Measurements from ENCODE around the gene TSPAN2.
"Not testable (repeated sequence)": the region's sequence is repeated elsewhere in the genome, so short reads cannot be mapped to it uniquely, and the experiment has no call there.

TSPAN2 gene

DNA sequence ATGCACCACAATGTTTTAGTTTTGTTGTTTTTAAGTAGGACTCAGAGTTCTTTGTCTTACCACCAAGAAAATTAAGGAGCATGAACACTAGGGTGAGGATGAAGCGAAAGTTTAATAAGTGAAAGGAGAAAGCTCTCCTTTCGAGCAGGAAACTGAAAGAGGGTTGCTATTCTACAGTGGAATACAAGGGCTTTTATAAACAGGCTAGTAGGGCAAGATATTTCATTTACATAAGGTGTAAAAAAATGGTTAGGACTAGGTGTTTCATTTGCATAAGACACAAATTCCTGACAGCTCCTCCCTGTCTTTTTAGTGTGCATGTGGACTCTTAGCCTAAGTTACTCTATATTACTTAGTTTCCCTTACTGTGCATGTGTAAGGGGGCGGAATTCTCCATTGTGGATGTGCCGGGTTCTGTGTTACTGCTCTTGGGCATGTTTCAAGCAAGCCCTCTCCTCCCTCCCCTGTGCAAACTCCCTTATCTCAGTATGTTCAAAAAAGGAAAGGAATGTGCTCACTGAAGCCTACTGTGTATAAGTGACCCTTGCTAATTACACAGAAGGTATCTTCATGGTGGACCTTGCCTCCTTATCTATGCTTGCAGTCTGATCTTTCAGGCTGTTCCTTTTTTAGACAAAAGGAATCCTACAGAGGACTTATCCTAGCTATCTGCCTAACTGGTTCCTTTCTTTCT, 52.3 kb downstream of the TSPAN2 start:
- no peak for DNase-seq (ENCODE audit: low spot score)

DNA sequence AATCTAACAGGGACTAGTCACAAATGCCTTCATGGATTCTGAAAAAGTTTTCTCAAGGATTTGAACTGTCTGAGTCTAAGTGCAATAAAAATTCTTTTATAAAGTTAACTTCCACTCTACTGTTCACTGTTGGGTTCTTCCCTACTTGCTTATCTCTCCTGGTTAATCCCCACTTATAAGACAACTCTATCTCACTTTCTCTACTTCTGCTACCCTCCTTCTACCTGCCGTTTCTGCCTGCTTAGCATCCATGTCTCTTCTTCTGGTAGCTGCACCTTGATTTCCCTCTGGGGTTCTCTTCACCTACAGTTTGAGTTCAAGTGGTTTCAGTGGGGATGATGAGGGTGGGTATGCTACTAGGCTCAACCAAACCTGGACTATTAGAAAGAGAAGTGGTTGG, 53.7 kb downstream of the TSPAN2 start:
- no peak for DNase-seq (ENCODE audit: low spot score)

DNA sequence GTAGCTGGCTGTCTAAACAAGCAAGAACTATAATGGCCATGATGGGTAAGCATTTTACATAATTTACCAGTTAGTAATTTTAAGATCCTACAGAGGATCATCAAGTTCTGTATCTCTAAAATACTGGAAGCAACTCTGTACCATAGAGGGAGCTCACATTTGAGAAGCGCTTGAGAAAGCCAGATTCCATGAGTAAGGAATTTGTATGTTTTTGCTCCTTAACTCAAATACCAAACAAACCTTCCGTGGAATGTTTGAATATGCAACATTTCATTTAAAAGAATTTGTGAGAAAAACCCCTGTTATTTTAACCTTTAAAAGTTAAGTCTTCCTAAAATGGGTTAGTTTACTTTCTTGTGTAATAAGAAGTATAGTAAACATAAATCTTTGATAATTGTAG, 57.7 kb downstream of the TSPAN2 start:
- DNase-seq (ENCODE audit: low spot score), result no peak

DNA sequence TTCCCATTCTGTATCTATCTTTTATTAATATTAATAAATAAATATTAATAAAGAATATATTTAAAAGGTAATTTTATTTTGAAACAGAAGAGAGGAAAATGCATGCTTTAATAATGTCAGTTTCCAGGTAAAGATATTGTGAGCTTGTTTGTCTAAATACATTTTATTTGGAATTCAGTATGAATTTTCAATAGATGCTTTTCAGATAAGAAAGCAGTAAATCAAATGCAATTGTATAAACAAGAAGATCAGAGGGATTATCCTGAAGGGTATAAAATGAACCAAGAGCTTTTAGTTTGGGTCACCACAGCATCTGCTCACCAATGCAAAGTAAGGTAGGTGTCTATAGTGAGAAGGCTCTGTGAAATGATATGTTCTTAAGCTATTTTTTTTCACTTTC, 59.8 kb downstream of the TSPAN2 start, which contains the start of gene TSHB:
TSS of gene TSHB (plus strand) at position 301 of the 400 bp plus-strand sequence. CDS start 3,537 bp downstream, outside the sequence.
- DNase-seq (ENCODE audit: low spot score), result no peak

DNA sequence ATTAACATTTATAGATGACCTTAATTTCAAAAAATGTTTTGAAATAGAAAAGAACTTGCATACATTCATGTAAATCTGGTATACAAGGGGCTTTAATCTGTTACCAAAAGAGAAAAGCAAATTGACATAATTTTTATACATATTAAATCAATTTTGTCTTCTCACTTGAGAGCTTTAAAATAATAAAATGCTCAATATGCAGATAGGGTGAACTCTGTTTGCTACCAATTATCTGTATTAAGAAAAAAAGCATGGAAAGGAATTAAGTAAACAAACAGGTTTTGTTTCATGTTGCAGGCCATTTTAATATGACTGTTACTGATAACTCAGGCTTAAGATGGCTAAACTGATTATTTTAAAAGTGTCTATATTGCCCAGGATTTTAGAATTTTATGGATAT, 65.7 kb downstream of the TSPAN2 start:
- no peak for DNase-seq (ENCODE audit: low spot score)

DNA sequence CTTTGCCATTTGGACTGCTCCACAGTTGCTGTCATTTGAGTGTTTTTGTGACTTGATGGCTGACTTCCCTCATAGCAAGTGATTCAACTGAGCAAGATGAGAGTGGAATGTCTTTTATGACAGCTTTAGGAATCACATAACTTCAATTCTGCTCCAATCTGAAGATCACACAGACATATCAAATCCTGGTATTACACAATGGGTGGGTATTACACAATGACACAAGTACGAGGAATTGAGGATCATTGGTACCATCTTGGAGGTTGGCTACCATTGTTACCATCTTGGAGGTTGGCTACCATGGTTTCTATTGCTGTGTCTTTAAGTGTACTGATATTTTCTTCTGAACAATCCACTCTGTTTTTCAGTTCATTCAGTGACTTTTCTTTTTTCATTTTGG, 68.2 kb downstream of the TSPAN2 start:
- DNase-seq (ENCODE audit: low spot score), result no peak

DNA sequence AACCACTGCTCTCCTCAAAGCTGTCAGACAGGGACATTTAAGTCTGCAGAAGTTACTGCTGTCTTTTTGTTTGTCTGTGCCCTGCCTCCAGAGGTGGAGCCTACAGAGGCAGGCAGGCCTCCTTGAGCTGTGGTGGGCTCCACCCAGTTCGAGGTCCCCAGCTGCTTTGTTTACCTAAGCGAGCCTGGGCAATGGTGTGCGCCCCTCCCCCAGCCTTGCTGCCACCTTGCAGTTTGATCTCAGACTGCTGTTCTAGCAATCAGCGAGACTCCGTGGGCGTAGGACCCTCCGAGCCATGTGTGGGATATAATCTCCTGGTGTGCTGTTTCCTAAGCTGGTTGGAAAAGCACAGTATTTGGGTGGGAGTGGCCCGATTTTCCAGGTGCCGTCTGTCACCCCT, 69.8 kb downstream of the TSPAN2 start:
- DNase-seq (ENCODE audit: low spot score), result not testable (repeated sequence)

DNA sequence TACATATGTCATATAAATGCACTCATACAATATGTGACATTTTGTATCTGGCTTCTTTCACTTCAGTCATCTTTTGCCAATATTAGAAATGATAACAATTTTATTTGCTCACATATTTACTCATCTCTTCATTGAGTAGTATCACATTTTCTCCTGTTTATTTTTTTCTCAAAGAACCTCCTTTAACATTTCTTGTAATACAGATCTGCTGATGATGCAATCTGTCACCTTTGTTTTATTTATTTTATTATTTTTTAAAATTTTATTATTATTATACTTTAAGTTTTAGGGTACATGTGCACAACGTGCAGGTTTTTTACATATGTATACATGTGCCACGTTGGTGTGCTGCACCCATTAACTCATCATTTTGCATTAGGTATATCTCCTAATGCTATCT, 75.5 kb downstream of the TSPAN2 start:
- DNase-seq (ENCODE audit: low spot score), result no peak

DNA sequence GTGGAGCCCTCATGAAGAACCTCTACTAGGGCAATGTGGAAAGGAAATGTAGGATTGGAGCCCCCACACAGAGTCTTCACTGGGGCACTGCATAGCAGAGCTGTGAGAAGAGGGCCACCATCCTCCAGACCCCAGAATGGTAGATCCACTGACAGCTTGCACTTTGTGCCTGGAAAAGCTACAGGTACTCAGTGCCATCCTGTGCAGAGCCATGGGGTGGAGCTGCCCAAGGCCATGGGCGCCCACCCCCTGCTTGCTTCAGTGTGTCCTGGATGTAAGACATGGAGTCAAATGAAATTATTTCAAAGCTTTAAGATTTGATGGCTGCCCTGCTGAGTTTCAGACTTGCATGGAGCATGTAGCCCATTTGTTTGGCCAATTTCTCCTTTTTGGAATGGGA, 76.9 kb downstream of the TSPAN2 start:
- no peak for DNase-seq (ENCODE audit: low spot score)

DNA sequence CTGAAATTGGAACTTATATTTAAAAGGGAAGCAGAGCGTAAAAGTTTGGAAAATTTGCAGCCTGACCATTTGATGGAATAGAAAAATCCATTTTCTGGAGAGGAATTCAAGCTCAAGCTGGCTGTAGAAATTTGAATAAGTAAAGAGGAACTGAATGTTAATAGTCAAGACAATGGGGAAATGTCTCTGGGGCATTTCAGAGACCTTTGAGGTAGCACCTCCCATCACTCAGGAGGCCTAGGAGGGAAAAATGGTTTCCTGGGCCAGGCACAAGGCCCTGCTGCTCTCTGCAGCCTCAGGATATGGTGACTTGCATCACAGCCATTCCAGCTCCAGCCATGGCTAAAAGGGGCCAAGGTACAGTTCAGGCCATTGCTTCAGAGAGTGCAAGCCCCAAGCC, 77.3 kb downstream of the TSPAN2 start:
- DNase-seq (ENCODE audit: low spot score), result no peak

DNA sequence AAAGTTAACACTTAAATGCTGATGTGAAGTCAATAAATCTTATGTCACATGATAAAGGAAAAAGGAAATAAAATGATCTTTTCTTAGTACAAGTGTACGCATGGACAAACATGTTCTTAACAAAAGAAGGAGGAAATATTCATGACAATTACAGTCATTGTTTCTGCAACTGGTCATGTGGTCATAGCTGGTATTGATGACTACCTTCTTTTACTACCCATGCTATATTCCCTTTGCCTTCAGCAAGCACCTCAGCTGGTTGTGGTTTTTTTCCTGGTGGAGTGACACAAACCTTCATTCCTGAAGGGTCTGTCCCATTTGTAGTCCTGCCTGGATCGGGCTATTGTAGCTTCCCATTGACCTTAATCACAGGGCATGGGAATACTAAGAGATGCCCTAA, 83.1 kb downstream of the TSPAN2 start:
- DNase-seq (ENCODE audit: low spot score), result no peak

Data from AG08396 (cell line).